Measurements from ENCODE around the gene ZNF367.

DNA sequence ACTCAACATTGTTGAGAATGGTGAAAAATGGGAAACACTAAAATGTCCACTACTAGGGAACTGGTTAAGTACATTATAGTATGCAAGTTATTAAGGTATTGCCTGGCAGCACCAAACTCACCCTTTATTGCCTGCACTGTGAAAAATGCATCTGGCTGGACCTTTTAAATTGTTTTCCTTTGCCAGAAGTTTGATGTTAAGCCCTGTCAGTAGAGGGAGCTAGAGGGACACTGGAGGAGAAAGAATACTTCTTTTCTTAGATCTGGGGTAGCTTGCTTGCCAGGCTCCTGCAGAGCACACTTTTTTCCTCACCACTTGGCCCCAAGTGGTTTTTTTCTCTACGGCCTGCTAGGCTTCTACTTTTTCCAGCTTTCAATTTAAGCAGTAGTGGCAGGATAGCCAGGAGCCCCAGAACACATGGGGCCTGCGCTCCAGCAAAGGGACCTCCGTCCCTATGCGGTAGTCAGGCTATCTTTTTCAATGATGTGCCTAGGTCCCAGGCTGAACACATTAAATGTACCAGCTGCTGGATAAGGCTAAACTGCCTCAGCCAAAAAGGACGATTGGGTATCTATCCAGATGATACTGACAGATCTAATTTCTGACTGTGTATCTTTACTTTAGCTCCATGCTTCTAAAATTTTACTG, 23.8 kb upstream of the ZNF367 start:
- TF ChIP-seq, protein P1, sequence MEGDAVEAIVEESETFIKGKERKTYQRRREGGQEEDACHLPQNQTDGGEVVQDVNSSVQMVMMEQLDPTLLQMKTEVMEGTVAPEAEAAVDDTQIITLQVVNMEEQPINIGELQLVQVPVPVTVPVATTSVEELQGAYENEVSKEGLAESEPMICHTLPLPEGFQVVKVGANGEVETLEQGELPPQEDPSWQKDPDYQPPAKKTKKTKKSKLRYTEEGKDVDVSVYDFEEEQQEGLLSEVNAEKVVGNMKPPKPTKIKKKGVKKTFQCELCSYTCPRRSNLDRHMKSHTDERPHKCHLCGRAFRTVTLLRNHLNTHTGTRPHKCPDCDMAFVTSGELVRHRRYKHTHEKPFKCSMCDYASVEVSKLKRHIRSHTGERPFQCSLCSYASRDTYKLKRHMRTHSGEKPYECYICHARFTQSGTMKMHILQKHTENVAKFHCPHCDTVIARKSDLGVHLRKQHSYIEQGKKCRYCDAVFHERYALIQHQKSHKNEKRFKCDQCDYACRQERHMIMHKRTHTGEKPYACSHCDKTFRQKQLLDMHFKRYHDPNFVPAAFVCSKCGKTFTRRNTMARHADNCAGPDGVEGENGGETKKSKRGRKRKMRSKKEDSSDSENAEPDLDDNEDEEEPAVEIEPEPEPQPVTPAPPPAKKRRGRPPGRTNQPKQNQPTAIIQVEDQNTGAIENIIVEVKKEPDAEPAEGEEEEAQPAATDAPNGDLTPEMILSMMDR (IDR thresholded peaks at IDR 0.05): no peak
- no peak for TF ChIP-seq EZH2 (IDR thresholded peaks at IDR 0.05; ENCODE audit: borderline replicate concordance, insufficient read depth, low read depth, low read length, poor library complexity, severe bottlenecking)

Data from B cell (primary cell).